Hepatocyte (in vitro differentiated cells): ENCODE measurements around the gene MYL3. TPM values are rescaled to one million over a fixed set of nuclear protein-coding genes. Genes with fewer than 3 reads are reported as not detected.
A peak's percentile ranks its signal among the peaks of the same experiment; 100 is the strongest.

Experiments used
- DNase-seq: peaks from one replicate; pipeline ENCODE4 v3.0.0-alpha.2; 2016; ENCODE audit warnings: low spot score
- H2AFZ ChIP-seq: fragments of 200-600 bp; sonication (generic); 2 replicates; pipeline ENCODE4 v1.6.0; 2016; ENCODE audit warnings: antibody characterized with exemption, mild to moderate bottlenecking
- H3K27ac ChIP-seq: fragments of 200-600 bp; sonication (generic); 2 replicates; pipeline ENCODE4 v1.5.1; 2016; ENCODE audit warnings: mild to moderate bottlenecking
- H3K27me3 ChIP-seq: fragments of 200-600 bp; sonication (generic); 2 replicates; pipeline ENCODE4 v1.6.1; 2016
- H3K36me3 ChIP-seq: fragments of 200-600 bp; sonication (generic); replicated peaks from 2 replicates; pipeline ENCODE4 v1.5.1; 2016; ENCODE audit warnings: low read depth; ENCODE audit not compliant: insufficient read depth
- H3K4me1 ChIP-seq: fragments of 200-600 bp; sonication (generic); 2 replicates; pipeline ENCODE4 v1.5.1; 2016; ENCODE audit warnings: mild to moderate bottlenecking, moderate library complexity; ENCODE audit not compliant: insufficient read depth
- H3K4me2 ChIP-seq: fragments of 200-600 bp; sonication (generic); 2 replicates; pipeline ENCODE4 v1.6.0; 2016
- H3K4me3 ChIP-seq: fragments of 200-600 bp; sonication (generic); 2 replicates; pipeline ENCODE4 v1.5.1; 2016; ENCODE audit warnings: mild to moderate bottlenecking
- H3K79me2 ChIP-seq: fragments of 200-600 bp; sonication (generic); 2 replicates; pipeline ENCODE4 v1.6.0; 2017; ENCODE audit warnings: mild to moderate bottlenecking
- H3K9me2 ChIP-seq: fragments of 200-600 bp; sonication (generic); replicated peaks from 2 replicates; pipeline ENCODE4 v1.6.0; 2017; ENCODE audit warnings: mild to moderate bottlenecking; ENCODE audit not compliant: insufficient read depth
- H3K9me3 ChIP-seq: fragments of 200-600 bp; sonication (generic); 2 replicates; pipeline ENCODE4 v1.5.1; 2016; ENCODE audit warnings: low read depth, mild to moderate bottlenecking
- H4K20me1 ChIP-seq: fragments of 200-600 bp; sonication (generic); 2 replicates; pipeline ENCODE4 v1.6.0; 2016; ENCODE audit warnings: mild to moderate bottlenecking; ENCODE audit not compliant: insufficient read depth, poor library complexity, severe bottlenecking
- CTCF ChIP-seq: fragments of 200-600 bp; sonication (generic); IDR thresholded peaks from 2 replicates; pipeline ENCODE4 v1.5.1; 2016; ENCODE audit warnings: antibody characterized with exemption, mild to moderate bottlenecking; ENCODE audit not compliant: poor library complexity
- EZH2 ChIP-seq: fragments of 200-600 bp; sonication (generic); IDR thresholded peaks from 2 replicates; pipeline ENCODE4 v1.6.1; 2016; ENCODE audit warnings: antibody characterized with exemption, mild to moderate bottlenecking, borderline replicate concordance
- EZH2phosphoT487 ChIP-seq: fragments of 200-600 bp; sonication (generic); IDR thresholded peaks from one replicate; pipeline ENCODE4 v1.6.1; 2018; ENCODE audit warnings: antibody characterized with exemption, mild to moderate bottlenecking, low read depth, moderate library complexity; ENCODE audit not compliant: unreplicated experiment, severe bottlenecking
- WGBS: methylation state at CpG from one replicate; pipeline ENCODE4 v1.1.6; 2016; ENCODE audit warnings: low lambda C conversion rate; ENCODE audit errors: missing lambda C conversion rate; 5-methylcytosine and 5-hydroxymethylcytosine counted together
- polyA plus RNA-seq: library from polyadenylated mRNA; unstranded; fragments of >200 nt; fragmentation: Nextera tagmentation; extraction: Ambion mirVana; gene quantifications from 2 replicates; pipeline ENCODE4 v1.2.1, GENCODE V29; 2016
- total RNA-seq: library from RNA; depleted of rRNA; stranded (reverse); fragments of >200 nt; gene quantifications from 2 replicates; pipeline ENCODE4 v1.2.3, GENCODE V29; 2014

The MYL3 gene
- total and polyA plus RNA-seq, 2 experiments from 2014 or later: 9.5 to 9.7 TPM

GRCh38 chr3:46849686-46850467 is 13.4 kb downstream of the MYL3 start:
- Histone ChIP-seq H3K79me2 (no peaks in the 10 kb centered on the region), H3K27ac (peak overlapping the region; percentile 78), H2AFZ (no peak overlapping the region), H4K20me1 (no peaks in the 10 kb centered on the region), H3K27me3 (no peaks in the 10 kb centered on the region), H3K9me3 (no peaks in the 10 kb centered on the region), H3K4me2 (peak overlapping the region; percentile 62), H3K4me3 (no peak overlapping the region), H3K9me2 (no peaks in the 10 kb centered on the region), H3K4me1 (peaks cover 43% of the 10 kb centered on the region), H3K36me3 (no peaks in the 10 kb centered on the region)
- DNase-seq: no peak
- WGBS: 83% methylated on average over 6 of the region's 7 CpGs
- no peak for TF ChIP-seq EZH2phosphoT487
- no peak for TF ChIP-seq CTCF
- no peak for TF ChIP-seq EZH2

- no peaks in the 10 kb centered on the region for H3K9me2 ChIP-seq
- H3K36me3 ChIP-seq: no peaks in the 10 kb centered on the region
- no peak for TF ChIP-seq EZH2phosphoT487
- TF ChIP-seq CTCF: no peak
- TF ChIP-seq EZH2: no peak
- no peaks in the 10 kb centered on the region for H3K9me3 ChIP-seq
- no peak overlapping the region for H2AFZ ChIP-seq
- WGBS: 36% methylated on average over 5 of the region's 7 CpGs
- no peak overlapping the region for H3K4me3 ChIP-seq
- H4K20me1 ChIP-seq: no peaks in the 10 kb centered on the region
- peak; percentile 62 for DNase-seq
- peak overlapping the region; percentile 62 for H3K4me2 ChIP-seq
- peak overlapping the region; percentile 78 for H3K27ac ChIP-seq
- H3K27me3 ChIP-seq: no peaks in the 10 kb centered on the region
- peaks cover 45% of the 10 kb centered on the region for H3K4me1 ChIP-seq
- H3K79me2 ChIP-seq: no peaks in the 10 kb centered on the region
These were observed 14.1 kb downstream of the MYL3 start for GRCh38 chr3:46849045-46849631.

- peak; percentile 43 for TF ChIP-seq CTCF
- TF ChIP-seq EZH2: no peak
- H3K9me2 ChIP-seq: no peaks in the 10 kb centered on the region
- H3K27ac ChIP-seq: peak overlapping the region; percentile 76
These were observed 14.8 kb downstream of the MYL3 start for GRCh38 chr3:46848271-46849044.

More at GRCh38 chr3:46848271-46849044, 14.8 kb downstream of the MYL3 start:
- Histone ChIP-seq H3K4me3 (no peak overlapping the region), H3K4me1 (peaks cover 45% of the 10 kb centered on the region), H4K20me1 (no peaks in the 10 kb centered on the region), H2AFZ (no peak overlapping the region), H3K9me3 (no peaks in the 10 kb centered on the region), H3K4me2 (no peak overlapping the region), H3K79me2 (no peaks in the 10 kb centered on the region), H3K36me3 (no peaks in the 10 kb centered on the region), H3K27me3 (no peaks in the 10 kb centered on the region)
- 53% methylated on average over 11 of the region's 12 CpGs for WGBS
- DNase-seq: peak; percentile 46
